Esophagus (tissue), 2 donors: ENCODE measurements around the gene PDLIM3. TPM values are rescaled to one million over a fixed set of nuclear protein-coding genes. Genes with fewer than 3 reads are reported as not detected.
"Not testable (repeated sequence)": the region's sequence is repeated elsewhere in the genome, so short reads cannot be mapped to it uniquely, and the experiment has no call there.

Experiments
- H3K27ac ChIP-seq, 2 donors: one replicate each; pipeline ENCODE4 v1.5.1; 2013; ENCODE audit warnings: low read depth in 2 of 2, mild to moderate bottlenecking in 2 of 2, inconsistent platforms in 1 of 2, low read length in 1 of 2, moderate library complexity in 1 of 2
- H3K27me3 ChIP-seq, 2 donors: one replicate each; pipeline ENCODE4 v1.6.1; 2013; ENCODE audit warnings: low read length in 2 of 2, control low read depth in 1 of 2, mild to moderate bottlenecking in 1 of 2; ENCODE audit not compliant: insufficient read depth in 2 of 2, control insufficient read depth in 1 of 2
- H3K36me3 ChIP-seq, 2 donors: one replicate each; pipeline ENCODE4 v1.6.1; 2013; ENCODE audit warnings: low read length in 1 of 2; ENCODE audit not compliant: control insufficient read depth in 2 of 2, insufficient read depth in 2 of 2
- H3K4me1 ChIP-seq, 2 donors: one replicate each; pipeline ENCODE4 v1.6.1; 2013; ENCODE audit warnings: low read length in 1 of 2; ENCODE audit not compliant: control insufficient read depth in 2 of 2, insufficient read depth in 2 of 2
- H3K4me3 ChIP-seq, 2 donors: one replicate each; pipeline ENCODE4 v1.5.1; 2013; ENCODE audit warnings: low read length in 2 of 2, mild to moderate bottlenecking in 2 of 2, low read depth in 1 of 2, moderate library complexity in 1 of 2
- H3K9me3 ChIP-seq, 2 donors: one replicate each; pipeline ENCODE4 v1.6.1; 2013; ENCODE audit warnings: mild to moderate bottlenecking in 2 of 2, low read depth in 1 of 2, low read length in 1 of 2, moderate library complexity in 1 of 2; ENCODE audit not compliant: control insufficient read depth in 2 of 2, insufficient read depth in 1 of 2
- WGBS, 2 donors: extraction: QIAGEN DNeasy Blood & Tissue Kit; methylation state at CpG; one replicate each; pipeline ENCODE4 v1.1.7; 2013; 5-methylcytosine and 5-hydroxymethylcytosine counted together
- polyA plus RNA-seq, 2 donors: library from polyadenylated mRNA; stranded (reverse); fragments of 200-250 nt; gene quantifications; one replicate each; pipeline ENCODE4 v1.2.3, GENCODE V29; 2013
- donor health status: healthy with polysubstance abuse.
- donor health status: Bipolar disorder and iron deficiency.

Gene PDLIM3
- polyA plus RNA-seq, 2 donors: 24.2 to 62.8 TPM

DNA sequence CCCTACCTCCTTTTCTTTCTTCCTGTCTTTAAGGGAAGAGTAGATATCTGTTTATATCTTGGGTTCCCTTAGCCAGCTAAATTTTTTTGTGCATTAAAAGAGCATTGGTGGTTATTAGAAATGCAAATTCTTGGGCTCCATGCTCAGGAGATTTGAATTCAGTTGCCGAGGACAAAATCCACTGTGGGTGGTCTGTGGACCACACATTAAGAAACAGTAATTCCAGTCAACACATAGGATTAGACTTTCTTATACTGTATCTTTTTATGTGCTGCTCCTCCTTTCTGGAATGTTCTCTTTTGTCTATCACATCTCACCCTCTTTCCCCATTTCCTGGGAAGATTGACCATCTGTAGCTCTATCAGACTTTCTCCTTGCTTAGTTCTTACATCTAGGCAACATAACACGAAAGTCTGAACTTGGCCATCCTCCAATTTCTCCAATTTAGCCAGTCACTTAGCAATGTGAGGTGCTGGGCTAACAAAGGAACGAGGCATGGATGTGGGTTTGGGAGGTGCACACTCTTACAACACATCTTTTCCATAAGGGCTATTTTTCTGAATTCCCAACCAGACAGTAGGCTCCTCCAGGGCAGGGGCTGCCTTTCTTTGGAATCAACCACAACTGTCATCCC lies 5.3 kb upstream of the PDLIM3 start:
- Histone ChIP-seq H3K27me3 (no peaks in the 10 kb centered on the region), H3K9me3 (no peaks in the 10 kb centered on the region), H3K27ac (peak overlapping the region in 1 of 2 donors; percentile 53), H3K36me3 (no peaks in the 10 kb centered on the region), H3K4me1 (no peaks in the 10 kb centered on the region), H3K4me3 (no peak overlapping the region)
- 56 to 58% methylated on average over 3 of the region's 3 CpGs for WGBS, 2 donors

GRCh38 chr4:185540040-185540439 lies 4.7 kb upstream of the PDLIM3 start:
- Histone ChIP-seq H3K4me1 (no peaks in the 10 kb centered on the region), H3K9me3 (no peaks in the 10 kb centered on the region), H3K36me3 (no peaks in the 10 kb centered on the region), H3K27ac (no peak overlapping the region), H3K27me3 (no peaks in the 10 kb centered on the region), H3K4me3 (no peak overlapping the region)
- 79 to 84% methylated on average over 8 of the region's 8 CpGs for WGBS, 2 donors

GRCh38 chr4:185538806-185539205 lies 3.5 kb upstream of the PDLIM3 start:
- H3K36me3 ChIP-seq: no peaks in the 10 kb centered on the region
- no peak overlapping the region for H3K27ac ChIP-seq
- no peaks in the 10 kb centered on the region for H3K9me3 ChIP-seq
- no peak overlapping the region for H3K4me3 ChIP-seq
- no peaks in the 10 kb centered on the region for H3K27me3 ChIP-seq
- H3K4me1 ChIP-seq: no peaks in the 10 kb centered on the region
- WGBS, 2 donors: 53 to 77% methylated on average over 1 of the region's 1 CpG

DNA sequence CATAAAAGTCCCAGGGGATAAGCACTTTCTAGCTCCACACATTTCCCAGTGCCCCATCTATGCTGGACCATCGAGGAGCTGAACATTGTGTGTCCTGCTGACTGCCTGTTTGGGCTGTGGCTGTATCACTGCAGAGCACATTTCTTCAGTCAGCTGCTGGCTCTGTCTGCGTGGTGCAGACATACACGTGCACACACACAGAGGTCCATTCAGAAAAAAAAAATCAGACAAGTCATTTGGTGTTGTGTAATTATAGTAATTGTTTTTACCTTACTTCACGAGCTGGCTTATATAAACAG lies 1.1 kb upstream of the PDLIM3 start:
- no peaks in the 10 kb centered on the region for H3K9me3 ChIP-seq
- H3K4me3 ChIP-seq: no peak overlapping the region
- no peaks in the 10 kb centered on the region for H3K4me1 ChIP-seq
- H3K27ac ChIP-seq: peak overlapping the region in 1 of 2 donors; percentile 65
- no peaks in the 10 kb centered on the region for H3K27me3 ChIP-seq
- H3K36me3 ChIP-seq: no peaks in the 10 kb centered on the region
- 9 to 10% methylated on average over 4 of the region's 4 CpGs for WGBS, 2 donors

GRCh38 chr4:185535612-185536410 lies 504 bp upstream of the PDLIM3 start:
- Histone ChIP-seq H3K36me3 (no peaks in the 10 kb centered on the region), H3K27me3 (no peaks in the 10 kb centered on the region), H3K4me1 (no peaks in the 10 kb centered on the region), H3K4me3 (peak overlapping the region; percentile 60 to 64), H3K27ac (peak overlapping the region; percentile 65 to 91), H3K9me3 (no peaks in the 10 kb centered on the region)
- WGBS, 2 donors: 10 to 12% methylated on average over 28 to 32 of the region's 32 CpGs

GRCh38 chr4:185534511-185534865 lies 819 bp downstream of the PDLIM3 start:
- no peaks in the 10 kb centered on the region for H3K36me3 ChIP-seq
- no peaks in the 10 kb centered on the region for H3K27me3 ChIP-seq
- peak overlapping the region; percentile 90 to 91 for H3K27ac ChIP-seq
- H3K9me3 ChIP-seq: no peaks in the 10 kb centered on the region
- peak overlapping the region; percentile 60 to 64 for H3K4me3 ChIP-seq
- no peaks in the 10 kb centered on the region for H3K4me1 ChIP-seq
- WGBS, 2 donors: 1 to 4% methylated on average over 10 of the region's 10 CpGs

GRCh38 chr4:185532795-185533324 lies 2.4 kb downstream of the PDLIM3 start:
- no peak overlapping the region for H3K4me3 ChIP-seq
- no peaks in the 10 kb centered on the region for H3K27me3 ChIP-seq
- peak overlapping the region; percentile 5 to 65 for H3K27ac ChIP-seq
- H3K9me3 ChIP-seq: no peaks in the 10 kb centered on the region
- 72 to 80% methylated on average over 6 of the region's 6 CpGs for WGBS, 2 donors
- no peaks in the 10 kb centered on the region for H3K4me1 ChIP-seq
- no peaks in the 10 kb centered on the region for H3K36me3 ChIP-seq

DNA sequence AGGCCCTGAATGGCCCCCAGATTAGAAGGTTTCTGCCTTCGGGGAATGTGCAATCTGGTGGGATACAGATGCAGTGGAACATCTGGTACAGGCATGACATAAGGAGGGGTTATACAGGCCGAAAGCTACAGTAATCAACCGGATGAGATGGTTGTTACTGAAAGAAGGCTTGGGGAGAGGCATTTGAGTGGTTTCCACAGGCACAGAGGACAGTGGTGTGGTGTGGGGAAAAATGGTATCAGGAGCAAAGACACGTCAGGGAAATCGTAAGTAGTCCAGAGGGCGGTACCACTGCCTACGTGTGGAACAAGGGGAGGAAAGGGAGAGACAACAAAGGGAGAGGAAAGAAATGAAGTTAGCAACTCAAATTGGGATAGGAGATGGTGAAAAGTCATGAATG lies 3.0 kb downstream of the PDLIM3 start:
- peak overlapping the region; percentile 5 to 65 for H3K27ac ChIP-seq
- peak overlapping the region in 1 of 2 donors; percentile 37 for H3K4me3 ChIP-seq
- H3K27me3 ChIP-seq: no peaks in the 10 kb centered on the region
- H3K4me1 ChIP-seq: no peaks in the 10 kb centered on the region
- WGBS, 2 donors: 65 to 68% methylated on average over 7 of the region's 7 CpGs
- H3K9me3 ChIP-seq: no peaks in the 10 kb centered on the region
- H3K36me3 ChIP-seq: no peaks in the 10 kb centered on the region

DNA sequence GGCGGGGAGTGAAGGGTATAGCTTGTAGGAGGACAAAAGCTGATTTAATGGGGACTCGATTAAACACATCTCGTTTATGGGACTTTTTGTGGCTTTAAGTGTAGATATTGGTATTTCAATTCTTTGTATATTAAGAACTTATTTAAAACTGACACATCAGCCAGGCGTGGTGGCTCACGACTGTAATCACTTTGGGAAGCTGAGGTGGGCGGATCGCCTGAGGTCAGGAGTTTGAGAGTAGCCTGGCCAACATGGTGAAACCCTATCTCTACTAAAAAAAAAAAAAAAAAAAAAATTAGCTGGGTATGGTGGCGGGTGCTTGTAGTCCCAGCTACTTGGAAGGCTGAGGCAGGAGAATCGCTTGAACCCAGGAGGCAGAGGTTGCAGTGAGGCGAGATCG lies 3.7 kb downstream of the PDLIM3 start:
- H3K27ac ChIP-seq, H3K27me3 ChIP-seq, H3K36me3 ChIP-seq, H3K4me3 ChIP-seq, H3K9me3 ChIP-seq, H3K4me1 ChIP-seq: not testable (repeated sequence)
- WGBS, 2 donors: 73 to 84% methylated on average over 11 of the region's 11 CpGs

- H3K27ac ChIP-seq: peak overlapping the region in 1 of 2 donors; percentile 24
- WGBS, 2 donors: 42 to 49% methylated on average over 8 of the region's 8 CpGs
- peaks cover 0 to 3% of the 10 kb centered on the region in 2 donors for H3K4me1 ChIP-seq
- H3K9me3 ChIP-seq: no peaks in the 10 kb centered on the region
- no peaks in the 10 kb centered on the region for H3K27me3 ChIP-seq
- H3K4me3 ChIP-seq: no peak overlapping the region
- H3K36me3 ChIP-seq: no peaks in the 10 kb centered on the region
Observed at GRCh38 chr4:185529413-185529812, 5.9 kb downstream of the PDLIM3 start.
